Renal cortex interstitium (tissue), 11 donors: ENCODE data around the gene RDM1. TPM values are rescaled to one million over a fixed set of nuclear protein-coding genes. Genes with fewer than 3 reads are reported as not detected.

Source experiments
- DNase-seq, 11 donors: peaks; one replicate each; pipeline ENCODE4 v3.0.0-alpha.2; 2013; ENCODE audit warnings: low read depth in 9 of 11, low spot score in 4 of 11; ENCODE audit errors: extremely low read depth in 1 of 11
- polyA plus RNA-seq, 3 donors: library from polyadenylated mRNA; unstranded; fragments of 120-200 nt; gene quantifications; one replicate each; pipeline ENCODE4 v1.2.1, GENCODE V29; 2013; ENCODE audit not compliant: insufficient read length in 3 of 3

RDM1 gene
- polyA plus RNA-seq, 3 donors, result 2.3 to 3.6 (median 3.4) TPM

DNA sequence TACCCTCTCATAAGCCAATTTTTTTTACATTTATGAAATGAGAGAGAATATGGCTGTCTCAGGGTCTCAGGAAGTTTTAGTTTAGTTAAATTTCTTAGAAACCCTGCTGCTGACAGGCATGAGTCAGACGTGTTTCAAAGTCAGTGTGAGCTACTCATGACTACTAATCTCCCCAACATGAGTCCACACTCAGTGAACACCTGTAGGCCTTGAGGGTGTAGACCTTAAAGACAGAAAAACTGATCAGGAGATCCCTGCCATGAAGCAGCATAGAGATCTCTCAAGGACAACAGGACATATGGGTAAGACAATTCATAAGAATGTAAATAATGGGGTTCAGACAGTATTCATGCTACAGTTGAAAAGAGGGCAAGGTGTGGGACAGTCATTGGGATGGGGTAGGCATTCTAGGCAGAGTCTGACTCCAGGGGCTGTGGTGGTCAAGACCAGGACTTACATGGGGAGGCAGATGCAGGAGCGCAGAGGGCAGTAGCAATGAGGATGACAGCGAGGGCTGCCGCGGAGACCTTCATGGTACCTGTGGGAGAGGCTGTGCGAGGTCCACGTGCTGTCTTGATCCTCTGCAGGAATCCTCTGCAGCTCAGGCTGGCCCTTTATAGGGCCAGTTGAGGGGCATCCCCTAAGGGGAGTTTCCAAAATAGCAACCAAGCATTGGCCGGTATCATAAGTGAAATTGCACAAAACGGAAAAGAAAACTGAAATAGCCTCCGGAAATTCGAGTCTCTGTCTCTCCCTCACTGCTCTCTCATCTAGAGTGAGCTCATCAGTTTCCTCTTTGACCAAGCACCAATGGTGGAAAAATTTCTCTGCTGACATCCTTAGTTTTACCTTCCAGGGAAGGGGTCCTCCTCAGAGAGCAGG lies 50.6 kb downstream of the RDM1 start, which contains the start of gene CCL5:
Gene CCL5, minus strand, starts transcription at position 588 of the 882 bp plus-strand sequence.
- no peak for DNase-seq

DNA sequence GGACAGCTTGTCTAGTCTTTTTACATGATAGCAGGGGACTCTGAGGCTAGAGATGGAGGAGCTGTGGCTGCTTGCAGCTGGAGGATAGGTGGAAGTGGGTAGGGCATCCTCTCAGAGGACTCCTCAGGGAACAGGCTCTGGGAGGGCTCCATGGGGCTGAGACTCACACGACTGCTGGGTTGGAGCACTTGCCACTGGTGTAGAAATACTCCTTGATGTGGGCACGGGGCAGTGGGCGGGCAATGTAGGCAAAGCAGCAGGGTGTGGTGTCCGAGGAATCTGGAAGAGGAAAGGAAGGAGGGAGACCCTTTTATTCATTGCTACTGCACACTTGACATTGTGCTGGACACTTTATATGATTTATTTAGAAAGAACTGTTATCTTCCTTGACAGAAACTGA lies 52.2 kb downstream of the RDM1 start:
- no peak for DNase-seq

DNA sequence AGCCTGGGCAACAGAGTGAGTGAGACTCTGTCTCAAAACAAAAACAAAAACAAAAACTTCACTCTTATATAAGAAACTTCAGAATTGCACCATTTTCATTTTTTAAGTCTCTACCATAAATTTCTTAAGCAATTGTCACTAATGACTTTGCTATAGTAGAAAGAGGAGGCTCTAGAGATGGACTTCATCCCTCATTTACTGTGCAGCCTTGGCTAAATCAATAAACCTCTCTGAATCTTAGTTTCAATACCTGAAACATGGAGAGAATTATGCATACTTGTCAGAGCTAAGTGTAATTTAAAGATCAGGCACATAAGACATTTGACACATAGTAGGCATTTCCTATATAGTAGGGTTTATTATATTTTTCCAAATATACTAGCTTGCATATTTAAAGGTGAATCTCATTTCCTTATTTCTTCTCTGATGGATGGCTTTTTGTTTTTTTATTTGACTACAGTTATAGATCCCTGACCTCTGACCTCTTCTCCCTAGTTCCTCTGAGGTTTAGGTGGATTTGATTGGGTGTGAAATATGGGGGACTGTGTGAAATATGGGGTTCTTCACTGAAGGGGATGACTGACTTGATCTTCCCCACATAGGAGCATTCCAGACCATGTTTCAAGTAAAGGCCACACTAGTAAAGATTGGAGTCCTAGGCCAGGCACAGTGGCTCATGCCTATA lies 53.1 kb downstream of the RDM1 start:
- DNase-seq, result no peak

- DNase-seq, result no peak
These were observed 54.0 kb downstream of the RDM1 start for GRCh38 chr17:35876534-35876933.

- DNase-seq, result no peak
These were observed 54.8 kb downstream of the RDM1 start for GRCh38 chr17:35875800-35876139.

DNA sequence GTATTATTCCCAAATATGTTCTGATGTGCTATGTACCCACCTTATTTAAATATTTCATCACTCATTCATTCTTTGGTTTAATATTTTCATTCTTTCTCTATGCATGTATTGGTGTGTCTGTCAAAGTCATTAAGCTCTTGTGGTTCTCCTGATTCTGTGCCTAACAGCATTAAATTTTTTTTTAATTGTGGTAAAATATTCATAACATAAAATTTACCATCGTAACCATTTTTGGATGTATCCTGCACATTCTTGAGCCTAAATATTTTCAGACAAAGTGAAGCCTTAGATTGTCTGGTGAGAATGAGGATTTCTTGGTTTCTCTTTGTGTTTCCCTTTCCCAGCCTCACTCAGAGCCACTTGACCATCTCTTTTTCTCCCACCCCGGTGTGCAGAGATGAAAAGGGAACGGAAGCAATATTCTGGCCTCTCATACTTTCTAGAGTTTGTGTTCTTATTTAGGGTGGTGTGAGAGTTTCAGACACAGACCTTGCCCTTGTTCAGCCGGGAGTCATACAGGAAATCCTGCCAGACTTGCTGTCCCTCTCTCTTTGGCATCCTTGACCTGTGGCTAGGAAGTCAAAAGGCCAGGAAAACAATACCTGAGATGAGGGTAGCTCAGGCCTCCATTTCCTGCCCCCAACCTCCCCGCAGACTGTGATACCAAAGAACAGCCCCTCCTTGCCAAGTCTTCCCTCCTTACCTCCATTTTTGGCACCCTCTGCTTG lies 55.3 kb downstream of the RDM1 start:
- no peak for DNase-seq

DNA sequence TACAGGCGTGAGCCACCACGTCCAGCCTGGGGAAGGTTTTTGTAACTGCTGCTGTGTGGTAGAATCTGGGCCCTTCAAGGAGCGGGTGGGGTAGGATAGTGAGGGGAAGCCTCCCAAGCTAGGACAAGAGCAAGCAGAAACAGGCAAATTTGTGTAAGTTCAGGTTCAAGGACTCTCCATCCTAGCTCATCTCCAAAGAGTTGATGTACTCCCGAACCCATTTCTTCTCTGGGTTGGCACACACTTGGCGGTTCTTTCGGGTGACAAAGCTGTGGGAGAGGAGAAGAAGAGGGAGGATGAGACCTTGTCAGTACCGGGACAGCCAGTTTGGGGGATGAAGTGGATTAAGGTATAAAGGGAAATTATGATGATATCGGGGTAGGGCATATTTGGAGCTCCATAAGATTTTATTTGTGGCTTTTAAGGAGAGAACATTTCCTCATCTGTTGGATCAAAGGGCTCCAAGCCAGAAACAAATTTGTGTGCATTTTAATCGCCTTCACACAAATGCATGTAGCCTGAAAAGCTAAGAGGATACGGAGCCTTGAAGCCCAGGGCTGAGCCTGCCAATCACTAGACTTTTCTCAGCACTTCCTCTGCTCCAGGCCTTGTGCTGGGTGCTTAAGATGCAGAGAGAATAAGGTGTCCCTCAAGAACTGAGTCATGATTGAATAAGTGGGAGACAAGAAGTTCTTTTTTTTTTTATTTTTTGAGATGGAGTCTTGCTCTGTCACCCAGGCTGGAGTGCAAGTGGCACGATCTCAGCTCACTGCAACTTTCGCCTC lies 58.2 kb downstream of the RDM1 start:
- DNase-seq, result no peak

- DNase-seq, result no peak
These were observed 59.4 kb downstream of the RDM1 start for GRCh38 chr17:35870906-35871819.

DNA sequence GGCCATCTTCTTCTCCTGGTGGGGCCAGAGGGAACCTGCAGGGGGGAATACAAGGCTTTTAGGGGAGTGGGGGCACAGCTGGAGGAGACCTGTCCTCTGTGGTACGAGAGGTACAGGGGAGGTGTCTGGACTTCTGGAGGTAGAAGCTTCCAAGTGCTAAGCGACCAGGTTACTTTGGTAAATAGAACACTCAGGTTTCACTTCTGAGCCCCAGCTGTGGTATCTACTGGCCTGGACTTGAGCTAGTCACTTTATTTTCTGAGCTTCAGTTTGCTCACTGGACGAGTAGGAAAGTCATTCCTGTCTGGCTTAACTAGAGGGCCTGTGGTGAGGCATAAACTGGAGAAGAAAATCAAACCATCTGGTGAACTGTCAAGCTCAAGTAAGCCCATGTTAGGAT lies 61.8 kb downstream of the RDM1 start, which contains the start of gene HEATR9:
Gene HEATR9, minus strand, starts transcription at position 155 of the 400 bp plus-strand sequence. Its CDS starts 149 bp downstream, at position 6.
- DNase-seq, result no peak

Other genes starting within 250 kb of the RDM1 start
- gene RASL10B, start 199.1 kb downstream of the RDM1 start, polyA plus RNA-seq, result 10 to 100 TPM; 11.0 to 18.4 (median 11.7) TPM
- gene GAS2L2, start 177.5 kb downstream of the RDM1 start, polyA plus RNA-seq, result under 1 TPM; 0.06 to 0.08 (median 0.08) TPM
- gene C17orf50, start 169.9 kb downstream of the RDM1 start, polyA plus RNA-seq, result under 1 TPM in 2 of 3 donors, not detected in 1; 0.25 to 0.26 TPM
- 1 to 10 TPM; 1.3 to 2.4 (median 2.1) TPM for gene MMP28, start 135.1 kb downstream of the RDM1 start, polyA plus RNA-seq
- 100 to 1,000 TPM; 232 to 250 (median 245) TPM for gene TAF15, start 121.3 kb downstream of the RDM1 start, polyA plus RNA-seq
- gene HEATR9, start 61.9 kb downstream of the RDM1 start, polyA plus RNA-seq, result under 1 TPM in 1 of 3 donors, not detected in 2; 0.09 TPM
- 1 to 10 TPM; 1.9 to 2.1 (median 2.0) TPM for gene CCL5, start 50.4 kb downstream of the RDM1 start, polyA plus RNA-seq
- not detected for gene LYZL6, start 12.9 kb upstream of the RDM1 start, polyA plus RNA-seq
- under 1 TPM; 0.14 to 0.36 (median 0.20) TPM for gene CCL16, start 50.7 kb upstream of the RDM1 start, polyA plus RNA-seq
- gene CCL14, start 56.0 kb upstream of the RDM1 start, polyA plus RNA-seq, result 10 to 100 TPM; 12.9 to 23.9 (median 14.8) TPM
- 1 to 10 TPM; 6.4 to 7.7 (median 6.9) TPM for gene CCL15, start 70.8 kb upstream of the RDM1 start, polyA plus RNA-seq
- gene CCL23, start 87.2 kb upstream of the RDM1 start, polyA plus RNA-seq, result under 1 TPM in 1 of 3 donors, not detected in 2; 0.98 TPM
- not detected for gene CCL18, start 133.5 kb upstream of the RDM1 start, polyA plus RNA-seq
- gene CCL3, start 159.4 kb upstream of the RDM1 start, polyA plus RNA-seq, result 1 to 10 TPM in 2 of 3 donors, under 1 TPM in 1; 0.35 to 5.1 (median 2.9) TPM
- 1 to 10 TPM in 2 of 3 donors, under 1 TPM in 1; 0.76 to 3.9 (median 1.1) TPM for gene CCL4, start 173.1 kb upstream of the RDM1 start, polyA plus RNA-seq
- 10 to 100 TPM in 1 of 3 donors, 1 to 10 TPM in 2; 6.9 to 18.7 (median 8.6) TPM for gene TBC1D3B, start 245.9 kb upstream of the RDM1 start, polyA plus RNA-seq